IMR-90 (cell line): Measurements from ENCODE around the gene EIF4G3.

Experiments
- BHLHE40 ChIP-seq: fragments of 150-350 bp; IDR thresholded peaks from 2 replicates; pipeline ENCODE4 v1.6.1; 2016; ENCODE audit warnings: mild to moderate bottlenecking, low read depth, low read length
- CTCF ChIP-seq: conservative IDR thresholded peaks from 2 replicates; pipeline ENCODE4 v1.5.1; 2012; ENCODE audit warnings: mild to moderate bottlenecking, low read depth, low read length, improper control_type of control experiment
- FOS ChIP-seq: fragments of 150-350 bp; IDR thresholded peaks from 2 replicates; pipeline ENCODE4 v1.6.1; 2016; ENCODE audit warnings: low read depth, low read length
- POLR2A ChIP-seq: IDR thresholded peaks from 2 replicates; pipeline ENCODE4 v1.6.1; 2012; ENCODE audit warnings: mild to moderate bottlenecking, low read depth, low read length
- RAD21 ChIP-seq: IDR thresholded peaks from 2 replicates; pipeline ENCODE4 v1.6.1; 2012; ENCODE audit warnings: low read length, improper control_type of control experiment
- RFX5 ChIP-seq: IDR thresholded peaks from 2 replicates; pipeline ENCODE4 v1.8.0; 2012; ENCODE audit warnings: low read depth, mild to moderate bottlenecking, low read length, moderate library complexity
- USF2 ChIP-seq: fragments of 150-350 bp; IDR thresholded peaks from 2 replicates; pipeline ENCODE4 v1.6.1; 2017; ENCODE audit warnings: mild to moderate bottlenecking, antibody characterized with exemption, low read length, low read depth
- TF ChIP-seq, protein P1 (sequence below): fragments of 150-350 bp; IDR thresholded peaks from 2 replicates; pipeline ENCODE4 v1.6.1; 2016; ENCODE audit warnings: low read depth, mild to moderate bottlenecking, low read length, moderate library complexity, borderline replicate concordance

- no peak for TF ChIP-seq CTCF
- no peak for TF ChIP-seq POLR2A
- TF ChIP-seq BHLHE40: no peak
- no peak for TF ChIP-seq RAD21
- TF ChIP-seq, protein P1, sequence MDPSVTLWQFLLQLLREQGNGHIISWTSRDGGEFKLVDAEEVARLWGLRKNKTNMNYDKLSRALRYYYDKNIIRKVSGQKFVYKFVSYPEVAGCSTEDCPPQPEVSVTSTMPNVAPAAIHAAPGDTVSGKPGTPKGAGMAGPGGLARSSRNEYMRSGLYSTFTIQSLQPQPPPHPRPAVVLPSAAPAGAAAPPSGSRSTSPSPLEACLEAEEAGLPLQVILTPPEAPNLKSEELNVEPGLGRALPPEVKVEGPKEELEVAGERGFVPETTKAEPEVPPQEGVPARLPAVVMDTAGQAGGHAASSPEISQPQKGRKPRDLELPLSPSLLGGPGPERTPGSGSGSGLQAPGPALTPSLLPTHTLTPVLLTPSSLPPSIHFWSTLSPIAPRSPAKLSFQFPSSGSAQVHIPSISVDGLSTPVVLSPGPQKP: no peak
- TF ChIP-seq FOS: no peak
- no peak for TF ChIP-seq USF2
- TF ChIP-seq RFX5: no peak
Observed at GRCh38 chr1:21165076-21165475, 11.6 kb downstream of the EIF4G3 start.
